HuH-7.5 (cell line): ENCODE data around the gene CCDC61.

Source experiments
- DNase-seq: peaks from one replicate; pipeline ENCODE4 v3.0.0; 2011; ENCODE audit warnings: low spot score

Gene CCDC61

DNA sequence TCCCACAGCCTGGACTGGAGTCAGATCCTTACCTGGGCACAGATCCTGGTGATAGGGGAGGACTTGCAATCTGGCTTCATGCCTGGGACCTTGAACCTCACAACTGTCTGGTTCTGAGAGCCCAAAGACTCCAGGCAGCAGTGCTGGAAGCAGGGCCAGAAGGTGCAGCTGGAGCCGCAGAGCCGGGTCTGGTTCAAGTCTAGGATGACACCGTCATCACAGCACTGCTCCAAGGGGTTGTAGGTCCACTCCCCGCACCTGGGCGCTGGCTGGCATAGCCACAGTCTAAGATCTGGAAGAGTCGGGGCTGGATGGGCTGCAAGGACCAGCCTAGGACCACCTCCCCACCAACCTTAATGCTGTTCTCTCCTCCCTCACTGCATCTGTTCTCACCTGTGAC is 44.9 kb downstream of the CCDC61 start:
- DNase-seq = no peak

DNA sequence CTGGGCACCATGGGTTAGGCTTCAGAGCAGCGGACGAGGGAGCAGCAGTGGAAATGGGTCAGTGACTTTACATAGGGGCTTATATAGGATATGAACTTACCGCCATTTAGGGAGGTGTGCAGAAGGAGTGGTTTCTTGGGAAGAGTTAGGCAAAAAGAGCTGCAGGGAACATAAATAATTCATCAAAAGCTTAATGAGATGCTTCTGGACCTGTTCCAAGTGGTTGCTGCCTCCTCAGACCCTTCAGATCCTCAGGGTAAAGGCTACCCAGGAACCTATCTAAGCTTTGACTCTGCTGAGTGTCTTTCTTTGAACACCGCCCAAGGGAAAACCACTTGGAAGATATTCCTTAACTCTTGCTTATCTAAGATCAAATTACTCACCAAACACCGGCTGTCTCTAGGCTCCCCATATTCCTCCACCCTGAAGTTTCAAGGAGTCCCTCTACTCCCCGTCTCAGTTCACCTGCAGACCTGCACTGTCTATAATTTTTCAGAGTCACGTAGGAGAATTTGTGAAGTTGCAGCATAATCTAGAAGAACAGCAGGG is 45.8 kb downstream of the CCDC61 start, which contains the start of gene IGFL4:
Gene IGFL4, minus strand, starts transcription at position 51 of the 549 bp plus-strand sequence. Its CDS starts 40 bp downstream, at position 11.
- DNase-seq = no peak

DNA sequence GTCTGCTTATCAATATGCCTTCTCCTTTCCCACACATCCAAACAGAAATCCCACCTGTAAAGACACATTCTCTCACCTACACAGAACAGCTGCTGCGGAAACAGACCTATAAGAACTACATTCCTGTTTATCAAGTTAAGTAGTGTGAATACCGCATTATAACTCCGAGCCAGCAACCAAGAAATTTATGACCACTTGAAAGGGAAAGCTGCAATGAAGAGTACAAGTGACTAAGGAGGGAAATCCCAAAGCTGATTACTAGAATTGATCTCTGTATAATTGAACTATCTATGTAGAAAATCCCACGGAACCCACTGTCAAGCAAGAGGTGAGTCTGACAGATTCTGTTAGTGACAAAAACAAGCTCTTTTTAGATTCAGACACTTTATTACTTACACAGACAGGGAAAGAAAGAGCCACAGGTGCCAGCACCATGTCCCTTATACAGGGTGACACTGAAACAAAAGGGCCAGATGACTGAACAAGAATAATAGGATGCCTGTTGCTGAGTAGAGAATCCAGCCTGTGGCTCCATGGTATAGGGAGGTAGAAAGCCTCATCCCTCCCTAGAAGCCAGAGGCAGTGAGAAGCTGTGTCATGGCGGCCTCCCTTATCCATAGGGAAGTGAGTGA is 47.1 kb downstream of the CCDC61 start:
- DNase-seq = no peak

DNA sequence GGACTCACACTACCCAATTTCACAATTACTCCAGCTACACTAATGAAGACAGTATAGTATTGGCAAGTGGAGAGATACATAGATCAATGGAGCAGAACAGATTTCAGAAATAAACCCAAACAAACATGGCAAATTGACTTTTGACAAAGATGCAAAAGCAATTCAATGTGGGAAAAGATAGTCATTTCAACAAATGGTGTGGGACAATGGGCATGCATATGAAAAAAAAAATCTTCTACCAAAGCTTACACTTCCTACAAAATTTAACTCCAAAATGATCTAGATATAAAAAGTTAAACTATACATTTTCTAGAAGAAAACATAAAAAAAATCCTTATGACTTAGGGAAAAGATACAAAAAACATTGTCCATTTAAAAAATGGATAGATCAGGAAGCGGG is 48.3 kb downstream of the CCDC61 start:
- no peak for DNase-seq

DNA sequence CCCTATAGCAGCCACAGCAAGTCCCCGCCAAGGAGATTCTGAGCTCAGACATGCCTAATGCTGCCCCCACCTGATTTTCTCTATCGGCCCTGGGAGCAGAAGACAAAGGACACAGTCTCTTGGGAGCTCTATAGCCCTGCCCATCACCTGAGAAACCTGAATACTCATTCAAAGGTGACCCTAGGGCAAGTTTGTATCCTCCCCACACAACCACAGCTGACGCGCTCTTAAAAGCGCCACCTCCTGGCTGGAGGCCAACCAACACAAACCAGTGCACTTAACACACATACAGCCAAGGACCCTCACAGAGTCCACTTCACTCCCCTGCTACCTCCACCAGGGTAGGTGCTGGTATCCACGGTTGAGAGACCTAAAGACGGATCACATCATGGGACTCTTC is 54.3 kb downstream of the CCDC61 start:
- no peak for DNase-seq

DNA sequence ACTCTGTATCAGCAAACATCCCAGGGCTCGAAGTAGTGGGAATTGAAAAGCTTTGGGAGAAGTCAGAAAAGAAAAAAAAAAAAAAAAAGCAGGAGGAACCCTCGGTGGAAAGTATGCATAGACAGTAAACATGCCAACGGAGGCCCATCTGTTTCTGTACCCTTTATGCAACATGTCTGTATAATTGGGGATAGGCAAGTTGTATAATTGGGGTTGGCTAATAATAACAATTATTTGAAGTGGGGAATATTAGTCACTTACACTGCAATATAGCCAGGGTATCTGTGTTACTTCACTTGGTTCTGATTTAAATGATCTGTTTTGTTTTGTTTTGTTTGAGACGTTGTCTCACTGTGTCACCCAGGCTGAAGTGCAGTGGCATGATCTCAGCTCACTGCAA is 57.6 kb downstream of the CCDC61 start:
- no peak for DNase-seq

DNA sequence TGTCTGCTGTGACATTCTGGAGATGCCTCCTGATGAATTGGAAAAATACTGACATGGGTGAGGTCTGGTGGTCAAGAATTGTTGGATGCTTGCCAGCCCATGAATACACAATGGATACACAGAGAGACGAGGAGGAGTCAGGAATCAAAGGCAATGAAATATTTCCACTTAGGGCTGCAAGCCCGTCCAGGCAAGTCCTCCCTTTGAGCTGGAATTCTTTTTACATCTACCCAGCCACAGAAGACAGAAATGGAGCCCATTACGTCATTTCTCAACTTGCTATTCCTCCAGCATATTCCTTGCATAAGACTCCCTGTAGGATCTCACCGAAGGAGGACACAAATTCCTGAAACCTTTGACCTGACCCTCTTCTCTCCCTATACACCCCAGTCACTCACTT is 61.3 kb downstream of the CCDC61 start:
- no peak for DNase-seq

DNA sequence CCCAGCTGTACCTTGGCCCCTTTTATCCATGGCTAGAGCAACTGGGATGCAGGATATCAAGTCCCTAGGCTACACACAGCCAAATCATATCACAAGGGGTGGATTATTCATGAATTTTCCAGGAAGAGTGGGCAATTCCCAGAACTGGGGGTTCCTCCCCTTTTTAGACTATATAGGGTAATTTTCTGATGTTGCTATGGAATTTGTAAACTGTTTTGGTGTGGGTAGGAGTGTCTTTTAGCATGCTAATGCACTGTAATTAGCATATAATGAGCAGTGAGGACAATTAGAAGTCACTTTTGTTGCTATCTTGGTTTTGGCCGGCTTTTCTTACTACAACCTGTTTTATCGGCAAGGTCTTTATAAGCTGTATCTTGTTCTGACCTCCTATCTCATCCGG is 63.5 kb downstream of the CCDC61 start:
- no peak for DNase-seq

DNA sequence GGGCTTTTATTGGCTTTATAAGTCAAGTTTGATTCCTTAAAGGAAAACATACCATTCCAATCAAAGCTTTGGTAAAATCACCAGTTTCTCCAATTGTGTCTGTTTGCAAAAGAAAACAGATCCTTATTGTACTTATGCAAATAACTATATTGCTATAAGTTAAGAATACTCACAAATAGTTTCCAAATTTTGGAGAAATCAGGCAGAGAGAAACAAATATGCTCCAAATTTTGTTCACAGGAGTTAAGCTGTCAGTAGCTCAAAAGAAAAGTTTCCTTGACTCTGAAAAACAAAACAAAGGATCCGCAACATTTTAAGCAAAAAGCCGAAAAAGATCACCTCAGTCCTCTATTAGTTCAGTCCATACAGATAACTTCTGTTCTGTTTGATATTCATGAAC is 64.7 kb downstream of the CCDC61 start:
- DNase-seq = no peak

GRCh38 chr19:46063201-46063600 is 67.9 kb downstream of the CCDC61 start:
- DNase-seq = no peak

GRCh38 chr19:46065486-46066071 is 70.3 kb downstream of the CCDC61 start:
- DNase-seq = no peak

- DNase-seq = no peak
These were observed 71.2 kb downstream of the CCDC61 start for GRCh38 chr19:46066471-46066870.

DNA sequence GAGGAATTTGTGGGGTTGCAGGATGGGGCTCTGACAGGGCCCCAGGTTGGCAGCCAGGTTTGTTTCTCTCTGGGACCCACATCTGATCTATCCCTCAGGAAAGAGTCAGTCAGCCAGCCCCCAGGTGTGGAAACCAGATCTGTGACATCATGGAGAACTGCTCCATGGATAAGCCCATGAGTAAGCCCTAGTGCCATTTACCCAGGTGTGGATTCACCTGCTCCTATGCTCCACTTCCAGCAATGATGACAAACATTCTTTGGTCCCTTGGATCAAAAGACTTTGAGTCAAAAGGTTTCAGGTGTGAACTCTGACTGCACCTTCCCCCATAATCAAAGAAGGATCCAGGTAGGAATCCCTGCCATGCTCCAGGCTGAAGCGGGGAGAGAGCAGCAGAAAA is 72.4 kb downstream of the CCDC61 start:
- no peak for DNase-seq
